NCI-H82 treated with DMSO at 0.1 percent for 48 hours (cell line): Measurements from ENCODE around the gene ECE1.

Source experiments
- DNase-seq: peaks from one replicate; lab custom pipeline; 2025; ENCODE audit not compliant: unreplicated experiment; lab: John Stamatoyannopoulos, UW

ECE1 gene

GRCh38 chr1:21325731-21326387 lies 35.6 kb upstream of the ECE1 start:
- DNase-seq = no peak

DNA sequence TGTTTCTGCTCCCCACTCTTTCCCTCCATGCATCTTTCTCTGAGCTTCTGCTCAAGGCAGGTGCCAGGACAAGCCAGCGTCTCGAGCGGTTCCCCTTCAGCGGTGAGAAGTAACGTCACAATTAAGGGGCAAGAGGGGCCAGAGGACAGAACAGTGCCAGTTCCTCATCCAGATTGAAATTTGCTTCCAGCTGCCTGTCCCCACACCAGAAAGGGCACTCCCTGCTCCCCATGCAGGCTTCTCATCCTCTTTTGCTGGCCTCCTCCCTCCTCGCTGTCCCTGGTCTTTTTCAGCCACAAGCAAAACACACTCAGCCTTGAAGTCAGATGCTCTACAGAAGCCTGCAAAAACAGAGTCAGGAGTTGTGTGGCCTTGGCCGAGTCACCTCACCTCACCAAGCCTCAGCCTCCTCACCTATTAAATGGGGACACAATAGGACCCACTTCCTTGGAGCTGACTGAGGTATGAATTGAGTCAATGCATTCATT lies 35.0 kb upstream of the ECE1 start:
- DNase-seq = no peak

DNA sequence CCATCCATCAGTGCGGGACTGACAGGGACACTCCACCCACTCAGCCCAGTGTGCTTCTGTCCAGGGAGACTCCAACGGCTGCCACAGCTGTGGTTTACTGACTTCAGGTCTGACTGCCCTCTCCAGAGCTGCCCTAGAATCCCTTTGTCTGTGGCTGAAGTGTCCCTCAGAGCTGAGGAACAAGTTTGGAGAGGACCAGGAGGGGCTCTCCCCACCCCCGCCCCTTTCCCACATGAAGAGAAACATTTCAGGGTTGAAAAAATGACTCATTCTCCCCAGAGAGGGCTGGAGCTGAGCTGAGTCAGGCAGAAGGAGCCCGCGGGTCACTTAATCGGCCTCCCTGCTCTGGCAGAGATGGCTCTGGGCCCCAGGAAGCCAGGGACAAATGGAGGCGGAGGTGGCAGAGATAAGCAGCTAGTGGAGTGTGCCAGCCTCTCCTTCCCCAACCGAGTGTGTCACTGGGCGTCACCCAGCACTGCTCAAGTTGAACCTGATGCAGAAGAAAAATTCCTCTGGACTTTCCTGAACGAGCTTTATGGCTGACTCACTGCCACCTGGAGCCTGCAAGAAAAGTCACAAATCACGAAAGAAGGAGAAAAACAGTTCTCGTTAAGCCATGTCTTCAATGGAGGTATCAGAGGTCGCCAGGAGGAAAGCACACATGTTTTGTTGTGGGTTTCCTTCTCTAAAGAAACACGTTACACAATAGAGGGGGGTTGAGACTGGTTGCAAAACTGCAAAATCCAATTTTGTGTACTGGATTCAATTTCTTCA lies 34.3 kb upstream of the ECE1 start:
- DNase-seq = no peak

- DNase-seq = no peak
These were observed 32.8 kb upstream of the ECE1 start for GRCh38 chr1:21323091-21323490.

- DNase-seq = no peak
These were observed 32.4 kb upstream of the ECE1 start for GRCh38 chr1:21322681-21323016.

DNA sequence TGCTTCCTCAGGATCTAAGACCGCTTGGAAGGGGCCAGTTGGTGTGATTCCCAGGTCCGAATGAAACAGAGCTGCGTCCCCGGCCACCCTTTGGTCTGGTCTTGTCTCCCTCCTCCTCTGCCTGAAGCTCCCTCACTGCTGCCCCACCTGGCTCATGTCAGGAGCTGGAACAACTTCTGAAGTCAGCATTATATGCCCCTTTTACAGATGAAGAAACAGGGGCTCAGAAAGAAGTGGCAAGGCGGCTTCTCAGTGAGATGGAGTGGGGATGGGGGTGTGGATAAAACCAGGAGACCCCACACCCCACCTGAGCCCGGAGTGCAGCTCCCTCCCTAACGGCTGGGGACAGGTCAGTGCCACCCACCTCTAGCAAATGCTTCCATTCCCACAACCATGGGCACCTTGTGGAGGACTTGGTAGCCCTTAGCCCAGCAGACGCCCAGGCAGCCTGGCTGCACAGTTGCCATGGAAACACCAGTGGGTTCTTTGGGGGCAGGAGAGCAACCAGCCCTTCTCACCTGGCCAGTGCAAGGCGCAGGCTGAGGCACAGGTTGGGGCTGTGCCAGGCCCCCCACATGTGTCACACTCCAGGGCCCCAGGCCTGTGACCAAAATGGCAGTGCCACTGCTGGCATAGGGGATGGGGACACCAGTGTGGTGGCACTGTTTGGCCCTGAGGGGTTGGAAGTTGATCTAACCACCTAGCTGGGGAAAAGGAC lies 31.9 kb upstream of the ECE1 start:
- DNase-seq = no peak

DNA sequence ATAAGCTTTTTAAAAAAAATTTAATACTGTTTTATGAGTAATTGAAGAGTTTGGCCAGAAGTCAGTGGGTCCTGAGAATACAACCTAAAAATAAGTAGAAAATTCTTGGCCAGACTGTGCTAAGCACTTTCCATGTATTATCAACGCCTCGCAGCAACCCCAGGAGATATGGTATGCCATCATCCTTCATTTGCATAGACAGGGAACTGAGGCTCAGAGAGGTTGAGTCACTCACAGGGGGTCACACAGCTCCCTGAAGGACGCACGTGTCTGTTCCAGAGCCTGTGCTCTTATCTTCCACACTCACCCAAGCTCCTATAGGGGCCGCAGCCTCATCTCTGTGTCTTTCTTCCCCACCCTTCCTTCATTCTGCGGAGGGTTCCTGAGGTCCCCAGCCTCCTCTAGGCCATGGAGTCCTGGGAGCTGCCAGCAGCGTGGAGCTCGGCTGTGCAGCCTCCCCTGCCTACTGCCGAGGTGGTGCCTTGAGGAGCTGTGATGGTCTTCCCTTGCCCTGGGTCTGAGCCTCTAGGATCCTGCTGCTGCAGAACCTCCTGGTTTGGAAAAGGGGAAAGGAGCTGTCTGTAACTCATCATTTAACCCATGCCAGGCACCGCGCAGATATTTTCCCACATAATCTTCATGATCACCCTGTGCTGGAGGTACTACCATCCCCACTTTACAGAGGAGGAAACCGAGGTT lies 30.3 kb upstream of the ECE1 start:
- no peak for DNase-seq

DNA sequence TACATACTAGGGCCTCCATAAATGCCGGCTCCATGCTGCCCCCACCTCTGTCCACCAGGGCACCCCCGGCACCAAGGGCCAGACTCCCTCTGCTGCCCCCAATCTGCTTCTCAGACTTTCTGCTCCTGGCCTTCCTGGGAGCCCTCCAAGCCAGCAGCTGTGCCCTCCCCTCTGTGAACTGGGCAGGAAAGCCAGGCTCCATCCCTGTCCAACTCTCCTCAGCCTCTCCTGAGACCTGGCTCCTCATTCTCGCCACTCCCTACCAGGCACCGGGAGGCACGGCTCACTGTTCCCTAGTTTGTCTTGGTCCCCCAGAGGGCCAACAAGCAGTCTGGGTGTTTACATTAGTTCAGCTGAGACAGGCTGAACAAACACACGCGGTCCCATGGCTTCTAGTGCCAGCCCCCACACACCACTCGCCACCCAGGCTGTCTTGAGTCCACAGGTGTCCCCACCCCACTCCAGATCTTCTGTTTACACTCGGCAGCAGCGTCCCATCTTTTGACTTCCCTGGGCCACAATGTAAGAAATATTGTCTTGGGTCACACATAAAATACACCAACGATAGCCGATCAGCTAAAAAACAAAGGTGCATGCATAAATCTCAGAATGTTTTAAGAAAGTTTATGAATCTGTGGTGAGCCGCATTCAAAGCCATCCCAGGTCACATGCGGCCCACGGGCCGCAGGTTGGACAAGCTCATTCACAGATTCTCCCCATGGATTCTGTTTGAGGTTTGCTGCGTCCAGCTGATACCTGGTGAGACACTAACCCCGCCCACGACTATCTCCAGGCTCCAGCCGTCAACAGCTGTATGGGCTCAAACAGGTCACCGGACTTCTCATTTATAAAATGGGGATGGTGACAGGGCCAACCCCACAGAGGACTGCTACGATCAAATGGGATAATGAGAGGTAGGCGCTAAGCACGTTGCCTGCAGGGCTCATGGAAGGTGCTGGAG lies 29.5 kb upstream of the ECE1 start:
- DNase-seq = no peak

- peak; percentile 79 for DNase-seq
These were observed 28.5 kb upstream of the ECE1 start for GRCh38 chr1:21318714-21319159.

DNA sequence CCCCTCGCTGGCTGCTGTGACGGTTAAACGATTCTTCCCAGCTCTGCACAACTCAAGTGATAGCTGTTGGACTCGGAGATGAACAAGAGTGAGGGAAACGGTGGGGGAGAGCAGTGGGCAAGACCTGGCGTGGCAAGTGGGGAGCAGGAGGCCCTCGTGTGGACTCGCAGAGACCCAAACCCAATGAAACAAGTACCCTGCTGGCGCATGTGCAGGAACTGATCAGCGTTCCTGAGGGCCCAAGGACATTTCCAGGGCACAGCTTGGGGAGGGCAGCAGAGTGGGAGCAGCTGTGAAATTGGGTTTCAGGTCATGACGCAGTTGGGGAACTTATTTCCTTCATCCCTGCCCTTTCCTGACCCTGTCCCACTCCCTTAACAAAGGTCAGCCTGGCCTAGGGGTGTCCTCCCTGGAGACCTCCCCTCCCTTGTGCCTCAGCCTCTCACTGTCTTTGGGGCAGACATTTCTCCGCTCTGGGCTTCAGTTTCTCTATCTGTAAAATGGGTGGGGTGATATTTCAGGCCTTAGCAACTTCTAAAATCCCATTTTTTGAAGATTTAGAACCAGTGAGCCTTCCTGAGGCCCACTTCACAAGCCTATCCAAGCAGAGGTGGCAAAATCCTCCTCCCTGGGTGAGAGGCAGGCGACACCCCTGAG lies 27.9 kb upstream of the ECE1 start:
- DNase-seq = no peak

DNA sequence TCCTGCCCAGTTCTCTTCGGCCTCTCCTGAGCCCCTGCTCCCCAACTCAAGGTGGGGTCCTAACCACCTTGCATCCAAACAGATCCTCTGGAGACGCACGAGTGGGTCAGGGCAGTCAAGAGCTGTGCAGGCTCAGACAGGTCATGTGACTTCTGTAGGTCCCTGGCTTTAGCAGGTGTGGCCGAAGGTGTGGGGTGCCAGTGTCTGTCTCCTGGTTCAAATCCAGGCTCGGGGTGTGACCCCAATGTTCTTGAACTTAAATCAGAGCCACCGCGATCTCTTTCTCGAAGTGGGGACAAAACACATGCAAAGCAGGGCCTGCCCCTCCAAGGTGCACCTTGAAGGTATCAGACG lies 27.4 kb upstream of the ECE1 start:
- no peak for DNase-seq

GRCh38 chr1:21317035-21317689 lies 26.9 kb upstream of the ECE1 start:
- DNase-seq = no peak

GRCh38 chr1:21314743-21315396 lies 24.6 kb upstream of the ECE1 start:
- no peak for DNase-seq

GRCh38 chr1:21313886-21314721 lies 23.8 kb upstream of the ECE1 start:
- DNase-seq = no peak

DNA sequence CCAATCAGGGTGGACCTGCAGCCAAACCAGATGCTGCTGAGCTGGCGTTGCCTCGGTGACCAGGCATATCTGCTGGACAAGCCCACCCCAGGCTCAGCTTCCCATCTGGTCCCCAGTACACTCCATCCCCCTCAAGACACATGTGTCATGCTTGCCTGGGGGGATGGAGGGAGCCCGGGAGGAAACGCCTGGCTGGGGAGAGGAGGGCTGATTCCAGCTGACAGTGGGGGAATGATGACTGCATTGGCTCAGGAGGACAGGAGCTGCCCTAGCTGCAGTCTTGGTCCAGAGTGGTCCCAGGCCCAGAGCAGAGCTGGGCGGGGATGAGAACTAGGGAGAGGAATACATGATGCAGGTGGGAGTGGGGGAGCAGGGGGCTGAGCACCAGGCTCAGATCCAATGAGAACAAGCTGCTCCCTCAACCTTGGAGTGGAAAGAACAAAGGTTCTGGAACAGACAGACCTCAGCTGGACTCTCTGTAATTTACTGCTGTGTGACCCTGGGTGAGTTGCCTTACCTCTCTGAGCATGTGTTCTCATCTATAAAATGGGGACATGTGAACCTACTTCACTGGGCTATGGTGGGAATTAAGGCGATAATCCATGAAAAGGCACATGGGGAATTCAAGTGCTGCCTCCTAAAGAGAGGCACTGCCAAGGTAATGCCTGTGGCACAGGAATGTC lies 23.1 kb upstream of the ECE1 start:
- no peak for DNase-seq

- no peak for DNase-seq
These were observed 22.2 kb upstream of the ECE1 start for GRCh38 chr1:21312407-21312992.

GRCh38 chr1:21311016-21311415 lies 20.8 kb upstream of the ECE1 start:
- no peak for DNase-seq
